Uterus (tissue), 2 donors: Measurements from ENCODE around the gene ADCY10.

ENCODE experiments used
- CTCF ChIP-seq, 4 experiments: fragments of 200-600 bp in 2 of 4; fragments of 450-650 bp in 2 of 4; sonication (generic) in 2 of 4; IDR thresholded peaks; one replicate each; pipeline ENCODE4 v1.5.1; 2016 to 2019; ENCODE audit warnings: antibody characterized with exemption in 4 of 4, mild to moderate bottlenecking in 2 of 4, moderate library complexity in 1 of 4
- POLR2A ChIP-seq, 2 donors: fragments of 450-650 bp; IDR thresholded peaks; one replicate each; pipeline ENCODE4 v1.6.1; 2016; ENCODE audit warnings: antibody characterized with exemption in 2 of 2, mild to moderate bottlenecking in 1 of 2, moderate library complexity in 1 of 2

- TF ChIP-seq CTCF (IDR thresholded peaks at IDR 0.05) (no peak), POLR2A (IDR thresholded peaks at IDR 0.05) (no peak)
Observed at GRCh38 chr1:167836197-167836596, 77.7 kb downstream of the ADCY10 start.
